ENCODE data around the gene PTGER2. TPM values are rescaled to one million over a fixed set of nuclear protein-coding genes. Genes with fewer than 3 reads are reported as not detected.

Gene PTGER2
- total and polyA plus RNA-seq, 2 donors, result 4.8 to 6.1 TPM

- Histone ChIP-seq H3K27ac (ENCODE audit: low read depth) (no peak overlapping the region), H3K4me1 (ENCODE audit: insufficient read depth) (no peaks in the 10 kb centered on the region), H3K36me3 (ENCODE audit: insufficient read depth) (no peaks in the 10 kb centered on the region), H3K4me3 (ENCODE audit: low read depth, low read length) (no peak overlapping the region)
- WGBS, result 71% methylated on average over 2 of the region's 2 CpGs
- DNase-seq (ENCODE audit: extremely low spot score), result no peak
These were observed 31.0 kb upstream of the PTGER2 start for GRCh38 chr14:52283099-52283498.

GRCh38 chr14:52286661-52287649 lies 27.2 kb upstream of the PTGER2 start:
- WGBS, result 79% methylated on average over 4 of the region's 4 CpGs

GRCh38 chr14:52296378-52296777 lies 17.7 kb upstream of the PTGER2 start:
- Histone ChIP-seq H3K4me3 (ENCODE audit: low read depth, low read length) (no peak overlapping the region), H3K27ac (ENCODE audit: low read depth) (no peak overlapping the region), H3K36me3 (ENCODE audit: insufficient read depth) (no peaks in the 10 kb centered on the region), H3K4me1 (ENCODE audit: insufficient read depth) (no peaks in the 10 kb centered on the region)
- WGBS, result 90% methylated on average over 2 of the region's 2 CpGs
- DNase-seq (ENCODE audit: extremely low spot score), result no peak

More at GRCh38 chr14:52286661-52287649, 27.2 kb upstream of the PTGER2 start:
- Histone ChIP-seq H3K36me3 (ENCODE audit: insufficient read depth) (no peaks in the 10 kb centered on the region), H3K4me1 (ENCODE audit: insufficient read depth) (no peaks in the 10 kb centered on the region), H3K27ac (ENCODE audit: low read depth) (no peak overlapping the region), H3K4me3 (ENCODE audit: low read depth, low read length) (no peak overlapping the region)
- DNase-seq (ENCODE audit: extremely low spot score), result no peak

GRCh38 chr14:52298795-52299194 lies 15.3 kb upstream of the PTGER2 start:
- no peak for DNase-seq (ENCODE audit: extremely low spot score)
- Histone ChIP-seq H3K36me3 (ENCODE audit: insufficient read depth) (no peaks in the 10 kb centered on the region), H3K27ac (ENCODE audit: low read depth) (no peak overlapping the region), H3K4me1 (ENCODE audit: insufficient read depth) (no peaks in the 10 kb centered on the region), H3K4me3 (ENCODE audit: low read depth, low read length) (no peak overlapping the region)
- WGBS, result 93% methylated on average over 10 of the region's 10 CpGs

GRCh38 chr14:52299692-52300278 lies 14.3 kb upstream of the PTGER2 start:
- Histone ChIP-seq H3K4me1 (ENCODE audit: insufficient read depth) (no peaks in the 10 kb centered on the region), H3K4me3 (ENCODE audit: low read depth, low read length) (no peak overlapping the region), H3K27ac (ENCODE audit: low read depth) (no peak overlapping the region), H3K36me3 (ENCODE audit: insufficient read depth) (no peaks in the 10 kb centered on the region)
- no peak for DNase-seq (ENCODE audit: extremely low spot score)

GRCh38 chr14:52303236-52303635 lies 10.9 kb upstream of the PTGER2 start:
- Histone ChIP-seq H3K4me1 (ENCODE audit: insufficient read depth) (no peaks in the 10 kb centered on the region), H3K4me3 (ENCODE audit: low read depth, low read length) (no peak overlapping the region), H3K27ac (ENCODE audit: low read depth) (no peak overlapping the region), H3K36me3 (ENCODE audit: insufficient read depth) (no peaks in the 10 kb centered on the region)
- WGBS, result 75% methylated on average over 4 of the region's 4 CpGs
- DNase-seq (ENCODE audit: extremely low spot score), result no peak

- no peak overlapping the region for H3K27ac ChIP-seq (ENCODE audit: low read depth)
- WGBS, result 70% methylated on average over 4 of the region's 4 CpGs
- H3K4me1 ChIP-seq (ENCODE audit: insufficient read depth), result no peaks in the 10 kb centered on the region
- H3K36me3 ChIP-seq (ENCODE audit: insufficient read depth), result no peaks in the 10 kb centered on the region
- DNase-seq (ENCODE audit: extremely low spot score), result no peak
- no peak overlapping the region for H3K4me3 ChIP-seq (ENCODE audit: low read depth, low read length)
These were observed 9.7 kb upstream of the PTGER2 start for GRCh38 chr14:52304248-52304904.

GRCh38 chr14:52305014-52305413 lies 9.1 kb upstream of the PTGER2 start:
- WGBS, result 94% methylated on average over 6 of the region's 6 CpGs
- no peaks in the 10 kb centered on the region for H3K4me1 ChIP-seq (ENCODE audit: insufficient read depth)
- no peak overlapping the region for H3K4me3 ChIP-seq (ENCODE audit: low read depth, low read length)
- DNase-seq (ENCODE audit: extremely low spot score), result no peak
- H3K27ac ChIP-seq (ENCODE audit: low read depth), result no peak overlapping the region
- no peaks in the 10 kb centered on the region for H3K36me3 ChIP-seq (ENCODE audit: insufficient read depth)

GRCh38 chr14:52307376-52307775 lies 6.7 kb upstream of the PTGER2 start:
- 84% methylated on average over 4 of the region's 4 CpGs for WGBS
- Histone ChIP-seq H3K4me3 (ENCODE audit: low read depth, low read length) (no peak overlapping the region), H3K4me1 (ENCODE audit: insufficient read depth) (no peaks in the 10 kb centered on the region), H3K27ac (ENCODE audit: low read depth) (no peak overlapping the region), H3K36me3 (ENCODE audit: insufficient read depth) (no peaks in the 10 kb centered on the region)
- no peak for DNase-seq (ENCODE audit: extremely low spot score)

GRCh38 chr14:52307905-52308304 lies 6.2 kb upstream of the PTGER2 start:
- Histone ChIP-seq H3K4me3 (ENCODE audit: low read depth, low read length) (no peak overlapping the region), H3K36me3 (ENCODE audit: insufficient read depth) (no peaks in the 10 kb centered on the region), H3K27ac (ENCODE audit: low read depth) (no peak overlapping the region), H3K4me1 (ENCODE audit: insufficient read depth) (no peaks in the 10 kb centered on the region)
- WGBS, result 80% methylated on average over 2 of the region's 2 CpGs
- DNase-seq (ENCODE audit: extremely low spot score), result no peak

- no peak overlapping the region for H3K4me3 ChIP-seq (ENCODE audit: low read depth, low read length)
- H3K4me1 ChIP-seq (ENCODE audit: insufficient read depth), result no peaks in the 10 kb centered on the region
- no peak overlapping the region for H3K27ac ChIP-seq (ENCODE audit: low read depth)
- no peak for DNase-seq (ENCODE audit: extremely low spot score)
- H3K36me3 ChIP-seq (ENCODE audit: insufficient read depth), result no peaks in the 10 kb centered on the region
- WGBS, result 88% methylated on average over 3 of the region's 3 CpGs
These were observed 3.6 kb upstream of the PTGER2 start for GRCh38 chr14:52310541-52310940.

GRCh38 chr14:52312931-52313355 lies 1.2 kb upstream of the PTGER2 start:
- WGBS, result 37% methylated on average over 5 of the region's 5 CpGs
- Histone ChIP-seq H3K4me1 (ENCODE audit: insufficient read depth) (no peaks in the 10 kb centered on the region), H3K27ac (ENCODE audit: low read depth) (no peak overlapping the region), H3K36me3 (ENCODE audit: insufficient read depth) (no peaks in the 10 kb centered on the region), H3K4me3 (ENCODE audit: low read depth, low read length) (no peak overlapping the region)
- peak; percentile 57 for DNase-seq (ENCODE audit: extremely low spot score)

- no peak for DNase-seq (ENCODE audit: extremely low spot score)
- H3K27ac ChIP-seq (ENCODE audit: low read depth), result no peak overlapping the region
- H3K4me3 ChIP-seq (ENCODE audit: low read depth, low read length), result peak overlapping the region; percentile 55
- 25% methylated on average over 10 of the region's 10 CpGs for WGBS
- no peaks in the 10 kb centered on the region for H3K36me3 ChIP-seq (ENCODE audit: insufficient read depth)
- H3K4me1 ChIP-seq (ENCODE audit: insufficient read depth), result no peaks in the 10 kb centered on the region
These were observed 650 bp upstream of the PTGER2 start for GRCh38 chr14:52313462-52313861.

Data from urinary bladder (tissue), 4 donors.